ENCODE results near the gene ABCC6. TPM values are rescaled to one million over a fixed set of nuclear protein-coding genes. Genes with fewer than 3 reads are reported as not detected.
"Not testable (repeated sequence)": the region's sequence is repeated elsewhere in the genome, so short reads cannot be mapped to it uniquely, and the experiment has no call there.

Gene ABCC6
- total RNA-seq, 1 experiment from 2014 or later: 1.1 TPM

DNA sequence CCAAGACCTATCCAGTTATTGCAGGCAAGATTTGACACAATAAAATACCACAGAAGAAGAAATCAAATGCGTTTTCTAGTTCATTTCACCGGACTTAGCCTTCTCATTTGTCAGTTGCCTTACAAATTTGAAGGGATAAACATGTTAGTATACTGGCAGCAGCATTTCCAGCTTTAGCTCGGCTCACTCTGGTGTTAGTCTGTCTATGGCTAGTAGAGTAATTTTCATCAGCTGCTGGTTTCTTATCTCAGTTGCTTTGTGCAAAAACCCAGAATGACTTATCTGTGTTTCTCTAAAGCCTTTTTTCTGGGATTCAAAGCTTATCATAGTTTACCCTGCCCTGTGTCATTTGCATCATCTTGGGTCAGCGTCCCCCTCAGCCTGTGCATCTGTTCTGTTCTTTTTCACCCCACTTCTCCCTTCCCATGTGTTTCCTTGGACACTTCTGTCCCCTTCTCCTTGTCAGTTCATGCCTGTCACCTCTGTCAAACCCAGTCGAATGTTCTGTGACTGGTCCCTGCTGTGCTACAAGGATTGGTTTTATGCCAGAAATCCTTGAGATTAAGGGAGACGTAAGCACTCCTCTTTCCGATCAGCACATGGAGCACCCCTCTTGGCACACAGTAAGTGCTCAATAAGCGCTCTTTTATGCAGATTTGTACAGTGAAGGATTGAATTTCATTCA is 23.4 kb upstream of the ABCC6 start:
- not testable (repeated sequence) for H3T11ph ChIP-seq (ENCODE audit: low read length); H2BK15ac ChIP-seq (ENCODE audit: low read depth, low read length); H3K9ac ChIP-seq (ENCODE audit: extremely low read depth, insufficient read length, low read length); H3K4me2 ChIP-seq (ENCODE audit: insufficient read depth, insufficient read length, low read length); H3K27ac Mint-ChIP-seq; H2AK5ac ChIP-seq (ENCODE audit: insufficient read length, low read length); H3K4ac ChIP-seq (ENCODE audit: low read depth, low read length); H3K4me1 Mint-ChIP-seq; H2BK20ac ChIP-seq (ENCODE audit: low read depth, low read length, poor library complexity, severe bottlenecking); H3K4me1 ChIP-seq (ENCODE audit: insufficient read depth, low read length); DNase-seq; H3K27me3 ChIP-seq (ENCODE audit: insufficient read depth, low read length); H3K9me3 Mint-ChIP-seq; H2BK120ac ChIP-seq (ENCODE audit: low read depth, low read length, poor library complexity, severe bottlenecking); H3K79me2 ChIP-seq (ENCODE audit: insufficient read depth, low read length); H4K91ac ChIP-seq (ENCODE audit: insufficient read length, low read depth, low read length); H4K5ac ChIP-seq (ENCODE audit: insufficient read length, low read depth, low read length); H3K27me3 Mint-ChIP-seq (ENCODE audit: low read depth); H4K8ac ChIP-seq (replicated peaks; ENCODE audit: insufficient read length, low read depth, low read length); H3K79me1 ChIP-seq (ENCODE audit: insufficient read depth, low read depth, low read length, poor library complexity, severe bottlenecking); H3K56ac ChIP-seq (ENCODE audit: insufficient read length, low read depth, low read length); H4K20me1 ChIP-seq (ENCODE audit: control insufficient read depth, insufficient read depth, insufficient read length); H3K18ac ChIP-seq (ENCODE audit: insufficient read length, low read depth, low read length); H2BK5ac ChIP-seq (ENCODE audit: insufficient read length, low read length); H2BK12ac ChIP-seq (ENCODE audit: insufficient read length, low read depth, low read length); H3K36me3 Mint-ChIP-seq (ENCODE audit: insufficient read depth in 1 of 3, low read depth in 3 of 3); H3K23me2 ChIP-seq (ENCODE audit: insufficient read length, low read depth, low read length, poor library complexity, severe bottlenecking); H2AFZ ChIP-seq (ENCODE audit: low read length); H3K9me3 ChIP-seq (ENCODE audit: control insufficient read depth, low read depth, low read length); H3K23ac ChIP-seq (ENCODE audit: insufficient read length, low read depth, low read length); H3K4me3 Mint-ChIP-seq; H3K14ac ChIP-seq (ENCODE audit: insufficient read depth, low read length); H3K27ac ChIP-seq (ENCODE audit: insufficient read length, low read depth, low read length)
- no CpG with 5 or more reads among the region's 8 CpGs for WGBS (ENCODE audit: extremely low coverage, insufficient read length, low lambda C conversion rate)

DNA sequence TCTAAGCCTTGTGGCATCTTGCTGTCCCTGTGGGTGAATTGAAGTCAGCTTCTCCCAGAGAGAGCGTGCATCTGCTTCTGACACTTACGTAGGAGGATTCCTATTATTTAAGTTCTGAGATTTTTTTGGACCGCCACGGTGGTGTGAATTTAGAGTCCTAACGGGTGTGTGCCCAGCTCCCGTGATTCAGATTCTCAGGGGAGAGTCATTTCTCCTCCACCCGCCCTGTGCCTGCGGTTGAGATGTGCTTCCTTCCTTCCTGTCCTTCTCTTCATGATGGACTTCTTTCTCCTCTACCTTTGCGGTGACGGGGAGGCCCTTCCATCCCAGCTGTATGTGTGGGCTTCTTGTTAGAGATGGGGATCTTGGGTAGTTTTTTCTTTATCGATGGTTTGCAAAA is 20.6 kb upstream of the ABCC6 start:
- H3K4me2 ChIP-seq (ENCODE audit: insufficient read depth, insufficient read length, low read length); H2BK15ac ChIP-seq (ENCODE audit: low read depth, low read length); H4K5ac ChIP-seq (ENCODE audit: insufficient read length, low read depth, low read length); H4K8ac ChIP-seq (replicated peaks; ENCODE audit: insufficient read length, low read depth, low read length); H3K9me3 Mint-ChIP-seq; H3K4ac ChIP-seq (ENCODE audit: low read depth, low read length); H3K27ac Mint-ChIP-seq; H3K79me1 ChIP-seq (ENCODE audit: insufficient read depth, low read depth, low read length, poor library complexity, severe bottlenecking); H3K14ac ChIP-seq (ENCODE audit: insufficient read depth, low read length); H3K4me1 Mint-ChIP-seq; H3T11ph ChIP-seq (ENCODE audit: low read length); H4K91ac ChIP-seq (ENCODE audit: insufficient read length, low read depth, low read length); H2BK12ac ChIP-seq (ENCODE audit: insufficient read length, low read depth, low read length); DNase-seq; H2AK5ac ChIP-seq (ENCODE audit: insufficient read length, low read length); H2BK5ac ChIP-seq (ENCODE audit: insufficient read length, low read length); H2BK20ac ChIP-seq (ENCODE audit: low read depth, low read length, poor library complexity, severe bottlenecking); H3K23ac ChIP-seq (ENCODE audit: insufficient read length, low read depth, low read length); H3K18ac ChIP-seq (ENCODE audit: insufficient read length, low read depth, low read length); H3K9ac ChIP-seq (ENCODE audit: extremely low read depth, insufficient read length, low read length); H3K27ac ChIP-seq (ENCODE audit: insufficient read length, low read depth, low read length); H3K23me2 ChIP-seq (ENCODE audit: insufficient read length, low read depth, low read length, poor library complexity, severe bottlenecking); H3K27me3 ChIP-seq (ENCODE audit: insufficient read depth, low read length); H3K36me3 Mint-ChIP-seq (ENCODE audit: insufficient read depth in 1 of 3, low read depth in 3 of 3); H3K4me1 ChIP-seq (ENCODE audit: insufficient read depth, low read length); H2AFZ ChIP-seq (ENCODE audit: low read length); H3K79me2 ChIP-seq (ENCODE audit: insufficient read depth, low read length); H3K56ac ChIP-seq (ENCODE audit: insufficient read length, low read depth, low read length); H4K20me1 ChIP-seq (ENCODE audit: control insufficient read depth, insufficient read depth, insufficient read length); H2BK120ac ChIP-seq (ENCODE audit: low read depth, low read length, poor library complexity, severe bottlenecking); H3K4me3 Mint-ChIP-seq; H3K27me3 Mint-ChIP-seq (ENCODE audit: low read depth); H3K9me3 ChIP-seq (ENCODE audit: control insufficient read depth, low read depth, low read length): not testable (repeated sequence)
- no CpG with 5 or more reads among the region's 11 CpGs for WGBS (ENCODE audit: extremely low coverage, insufficient read length, low lambda C conversion rate)
